Measurements from ENCODE around the gene KCNK6.

Gene KCNK6

GRCh38 chr19:38294090-38294489, 25.6 kb upstream of the KCNK6 start:
- peaks cover 8 to 50% (median 37%) of the 10 kb centered on the region in 4 experiments for H3K36me3 ChIP-seq (ENCODE audit: control insufficient read depth in 4 of 4, insufficient read depth in 4 of 4, low read length in 3 of 4)
- WGBS (ENCODE audit: insufficient coverage) = 95% methylated on average over 7 of the region's 8 CpGs
- no peaks in the 10 kb centered on the region for H3K4me1 ChIP-seq (ENCODE audit: control extremely low read depth in 1 of 4, control insufficient read depth in 4 of 4, insufficient read depth in 4 of 4, low read length in 3 of 4)
- DNase-seq = no peak
- ChIA-PET POLR2A (no interaction called here), CTCF (interaction anchor here (0.7 kb wide), 1 partner anchor 11 kb away, joined by 3 read pairs; no protein-coding TSS in a partner anchor)
- no peak overlapping the region for H3K4me3 ChIP-seq (ENCODE audit: control insufficient read depth in 1 of 7, extremely low read depth in 1 of 7, insufficient read depth in 4 of 7, low read depth in 2 of 7, low read length in 6 of 7)
- H3K27ac ChIP-seq (ENCODE audit: insufficient read depth in 1 of 2, low read depth in 1 of 2, low read length in 2 of 2, poor library complexity in 1 of 2, severe bottlenecking in 2 of 2) = no peak overlapping the region
- no peaks in the 10 kb centered on the region for H3K27me3 ChIP-seq (replicated peaks in 2 of 5; ENCODE audit: control insufficient read depth in 4 of 5, insufficient read depth in 5 of 5, low read length in 4 of 5)
- H3K9me3 ChIP-seq (ENCODE audit: control extremely low read depth in 1 of 5, control insufficient read depth in 4 of 5, insufficient read depth in 2 of 5, low read depth in 1 of 5, low read length in 4 of 5) = no peaks in the 10 kb centered on the region

- no peak for DNase-seq
- Histone ChIP-seq H3K4me3 (ENCODE audit: control insufficient read depth in 1 of 7, extremely low read depth in 1 of 7, insufficient read depth in 4 of 7, low read depth in 2 of 7, low read length in 6 of 7) (no peak overlapping the region), H3K4me1 (ENCODE audit: control extremely low read depth in 1 of 4, control insufficient read depth in 4 of 4, insufficient read depth in 4 of 4, low read length in 3 of 4) (peaks cover 0 to 7% (median 6%) of the 10 kb centered on the region in 4 experiments), H3K27me3 (replicated peaks in 2 of 5; ENCODE audit: control insufficient read depth in 4 of 5, insufficient read depth in 5 of 5, low read length in 4 of 5) (no peaks in the 10 kb centered on the region), H3K36me3 (ENCODE audit: control insufficient read depth in 4 of 4, insufficient read depth in 4 of 4, low read length in 3 of 4) (peaks cover 0 to 8% (median 3%) of the 10 kb centered on the region in 4 experiments), H3K9me3 (ENCODE audit: control extremely low read depth in 1 of 5, control insufficient read depth in 4 of 5, insufficient read depth in 2 of 5, low read depth in 1 of 5, low read length in 4 of 5) (peaks cover 0 to 1% (median 0%) of the 10 kb centered on the region in 5 experiments), H3K27ac (ENCODE audit: insufficient read depth in 1 of 2, low read depth in 1 of 2, low read length in 2 of 2, poor library complexity in 1 of 2, severe bottlenecking in 2 of 2) (no peak overlapping the region)
- 89% methylated on average over 9 of the region's 11 CpGs for WGBS (ENCODE audit: insufficient coverage)
- ChIA-PET CTCF (interaction anchor here (1.0 kb wide), 1 partner anchor 11 kb away, joined by 3 read pairs; no protein-coding TSS in a partner anchor), POLR2A (no interaction called here)
These were observed 20.6 kb upstream of the KCNK6 start for GRCh38 chr19:38298821-38299680.

- peak in 2 of 3 donors; percentile 22 to 46 for DNase-seq
- ChIA-PET POLR2A (no interaction called here), CTCF (interaction anchor here (1.2 kb wide), 1 partner anchor 13 kb away, joined by 4 read pairs; no protein-coding TSS in a partner anchor)
- WGBS (ENCODE audit: insufficient coverage) = 12% methylated on average over 21 of the region's 28 CpGs
- Histone ChIP-seq H3K4me3 (ENCODE audit: control insufficient read depth in 1 of 7, extremely low read depth in 1 of 7, insufficient read depth in 4 of 7, low read depth in 2 of 7, low read length in 6 of 7) (peak within 1 kb of the TSS in 4 of 7 experiments; percentile 25 to 71 (median 48)), H3K36me3 (ENCODE audit: control insufficient read depth in 4 of 4, insufficient read depth in 4 of 4, low read length in 3 of 4) (peaks cover 0 to 29% (median 14%) of the 10 kb centered on the region in 4 experiments), H3K27ac (ENCODE audit: insufficient read depth in 1 of 2, low read depth in 1 of 2, low read length in 2 of 2, poor library complexity in 1 of 2, severe bottlenecking in 2 of 2) (no peak within 1 kb of the TSS), H3K4me1 (ENCODE audit: control extremely low read depth in 1 of 4, control insufficient read depth in 4 of 4, insufficient read depth in 4 of 4, low read length in 3 of 4) (peaks cover 0 to 10% (median 8%) of the 10 kb centered on the region in 4 experiments), H3K27me3 (replicated peaks in 2 of 5; ENCODE audit: control insufficient read depth in 4 of 5, insufficient read depth in 5 of 5, low read length in 4 of 5) (no peaks in the 10 kb centered on the region), H3K9me3 (ENCODE audit: control extremely low read depth in 1 of 5, control insufficient read depth in 4 of 5, insufficient read depth in 2 of 5, low read depth in 1 of 5, low read length in 4 of 5) (peaks cover 0 to 1% (median 0%) of the 10 kb centered on the region in 5 experiments)
These were observed 15.9 kb upstream of the KCNK6 start, which contains the start of gene C19orf33 for GRCh38 chr19:38303517-38304351. TSS of gene C19orf33 (plus strand) at chr19:38304251. CDS start at chr19:38304262, 11 bp downstream.

GRCh38 chr19:38304352-38304865, 15.2 kb upstream of the KCNK6 start:
- H3K9me3 ChIP-seq (ENCODE audit: control extremely low read depth in 1 of 5, control insufficient read depth in 4 of 5, insufficient read depth in 2 of 5, low read depth in 1 of 5, low read length in 4 of 5) = peaks cover 0 to 1% (median 0%) of the 10 kb centered on the region in 5 experiments

GRCh38 chr19:38304866-38305429, 14.7 kb upstream of the KCNK6 start:
- peaks cover 0 to 10% (median 8%) of the 10 kb centered on the region in 4 experiments for H3K4me1 ChIP-seq (ENCODE audit: control extremely low read depth in 1 of 4, control insufficient read depth in 4 of 4, insufficient read depth in 4 of 4, low read length in 3 of 4)
- peaks cover 0 to 38% (median 18%) of the 10 kb centered on the region in 4 experiments for H3K36me3 ChIP-seq (ENCODE audit: control insufficient read depth in 4 of 4, insufficient read depth in 4 of 4, low read length in 3 of 4)

More at GRCh38 chr19:38304352-38304865, 15.2 kb upstream of the KCNK6 start:
- no peak for DNase-seq
- H3K4me1 ChIP-seq (ENCODE audit: control extremely low read depth in 1 of 4, control insufficient read depth in 4 of 4, insufficient read depth in 4 of 4, low read length in 3 of 4) = peaks cover 0 to 10% (median 8%) of the 10 kb centered on the region in 4 experiments
- CTCF ChIA-PET = no interaction called here
- H3K4me3 ChIP-seq (ENCODE audit: control insufficient read depth in 1 of 7, extremely low read depth in 1 of 7, insufficient read depth in 4 of 7, low read depth in 2 of 7, low read length in 6 of 7) = no peak overlapping the region
- H3K27ac ChIP-seq (ENCODE audit: insufficient read depth in 1 of 2, low read depth in 1 of 2, low read length in 2 of 2, poor library complexity in 1 of 2, severe bottlenecking in 2 of 2) = no peak overlapping the region
- WGBS (ENCODE audit: insufficient coverage) = 89% methylated on average over 21 of the region's 27 CpGs
- POLR2A ChIA-PET = no interaction called here
- peaks cover 0 to 36% (median 17%) of the 10 kb centered on the region in 4 experiments for H3K36me3 ChIP-seq (ENCODE audit: control insufficient read depth in 4 of 4, insufficient read depth in 4 of 4, low read length in 3 of 4)
- no peaks in the 10 kb centered on the region for H3K27me3 ChIP-seq (replicated peaks in 2 of 5; ENCODE audit: control insufficient read depth in 4 of 5, insufficient read depth in 5 of 5, low read length in 4 of 5)

GRCh38 chr19:38306236-38306635, 13.4 kb upstream of the KCNK6 start:
- POLR2A ChIA-PET = no interaction called here
- DNase-seq = no peak
- Histone ChIP-seq H3K4me3 (ENCODE audit: control insufficient read depth in 1 of 7, extremely low read depth in 1 of 7, insufficient read depth in 4 of 7, low read depth in 2 of 7, low read length in 6 of 7) (no peak overlapping the region), H3K4me1 (ENCODE audit: control extremely low read depth in 1 of 4, control insufficient read depth in 4 of 4, insufficient read depth in 4 of 4, low read length in 3 of 4) (peaks cover 0 to 10% (median 8%) of the 10 kb centered on the region in 4 experiments), H3K36me3 (ENCODE audit: control insufficient read depth in 4 of 4, insufficient read depth in 4 of 4, low read length in 3 of 4) (peaks cover 0 to 38% (median 18%) of the 10 kb centered on the region in 4 experiments), H3K9me3 (ENCODE audit: control extremely low read depth in 1 of 5, control insufficient read depth in 4 of 5, insufficient read depth in 2 of 5, low read depth in 1 of 5, low read length in 4 of 5) (peaks cover 0 to 1% (median 0%) of the 10 kb centered on the region in 5 experiments), H3K27ac (ENCODE audit: insufficient read depth in 1 of 2, low read depth in 1 of 2, low read length in 2 of 2, poor library complexity in 1 of 2, severe bottlenecking in 2 of 2) (no peak overlapping the region), H3K27me3 (replicated peaks in 2 of 5; ENCODE audit: control insufficient read depth in 4 of 5, insufficient read depth in 5 of 5, low read length in 4 of 5) (no peaks in the 10 kb centered on the region)
- 94% methylated on average over 3 of the region's 3 CpGs for WGBS (ENCODE audit: insufficient coverage)
- CTCF ChIA-PET = no interaction called here

More at GRCh38 chr19:38304866-38305429, 14.7 kb upstream of the KCNK6 start:
- peaks cover 0 to 1% (median 0%) of the 10 kb centered on the region in 5 experiments for H3K9me3 ChIP-seq (ENCODE audit: control extremely low read depth in 1 of 5, control insufficient read depth in 4 of 5, insufficient read depth in 2 of 5, low read depth in 1 of 5, low read length in 4 of 5)
- H3K4me3 ChIP-seq (ENCODE audit: control insufficient read depth in 1 of 7, extremely low read depth in 1 of 7, insufficient read depth in 4 of 7, low read depth in 2 of 7, low read length in 6 of 7) = no peak overlapping the region
- ChIA-PET POLR2A (no interaction called here), CTCF (no interaction called here)
- H3K27me3 ChIP-seq (replicated peaks in 2 of 5; ENCODE audit: control insufficient read depth in 4 of 5, insufficient read depth in 5 of 5, low read length in 4 of 5) = no peaks in the 10 kb centered on the region
- WGBS (ENCODE audit: insufficient coverage) = 90% methylated on average over 26 of the region's 29 CpGs
- no peak overlapping the region for H3K27ac ChIP-seq (ENCODE audit: insufficient read depth in 1 of 2, low read depth in 1 of 2, low read length in 2 of 2, poor library complexity in 1 of 2, severe bottlenecking in 2 of 2)
- DNase-seq = no peak
